ENCODE data around the gene SNAPC4.
"Not testable (repeated sequence)": the region's sequence is repeated elsewhere in the genome, so short reads cannot be mapped to it uniquely, and the experiment has no call there.

Gene SNAPC4

GRCh38 chr9:136358016-136358415 is 42.0 kb downstream of the SNAPC4 start:
- no peak for DNase-seq (ENCODE audit: low read depth in 2 of 2)

- DNase-seq (ENCODE audit: low read depth in 2 of 2) = no peak
Measured at GRCh38 chr9:136357202-136357725, 42.7 kb downstream of the SNAPC4 start.

DNA sequence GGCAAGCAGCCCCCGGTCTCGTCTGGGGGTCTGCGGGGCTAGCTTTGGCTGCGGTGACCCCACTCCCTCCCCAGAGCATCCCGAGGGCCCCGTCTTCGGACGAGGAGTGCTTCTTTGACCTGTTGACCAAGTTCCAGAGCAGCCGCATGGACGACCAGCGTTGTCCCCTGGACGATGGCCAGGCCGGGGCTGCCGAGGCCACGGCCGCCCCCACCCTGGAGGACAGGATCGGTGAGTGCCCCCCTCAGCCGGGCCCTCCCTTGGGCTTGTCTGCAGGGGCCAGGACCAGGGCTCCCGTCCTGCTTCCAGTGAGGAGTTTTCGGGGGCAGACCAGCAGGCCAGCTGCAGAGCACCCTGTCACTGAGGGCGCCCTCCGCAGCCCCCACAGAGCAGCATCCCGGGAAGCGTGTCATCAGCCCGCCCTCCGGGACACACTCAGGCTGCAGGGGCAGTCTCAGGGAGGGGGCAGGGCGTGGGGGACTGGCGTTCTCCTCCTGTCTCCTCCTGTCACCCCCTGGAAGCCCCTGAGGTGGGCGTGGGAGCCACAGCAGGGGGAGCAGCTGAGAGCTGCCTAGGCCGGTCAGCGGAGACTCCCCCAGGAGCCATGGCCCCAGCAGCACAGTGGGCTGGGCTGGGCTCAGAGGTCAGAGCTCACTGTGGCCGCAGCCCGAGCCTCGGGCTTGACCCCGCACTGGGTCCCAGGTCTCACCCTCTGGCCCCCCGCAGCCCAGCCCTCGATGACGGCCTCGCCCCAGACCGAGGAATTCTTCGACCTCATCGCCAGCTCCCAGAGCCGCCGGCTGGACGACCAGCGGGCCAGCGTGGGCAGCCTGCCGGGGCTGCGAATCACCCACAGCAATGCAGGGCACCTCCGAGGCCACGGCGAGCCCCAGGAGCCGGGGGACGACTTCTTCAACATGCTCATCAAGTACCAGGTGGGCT is 44.1 kb downstream of the SNAPC4 start:
- no peak for DNase-seq (ENCODE audit: low read depth in 2 of 2)

GRCh38 chr9:136354592-136355085 is 45.3 kb downstream of the SNAPC4 start:
- no peak for DNase-seq (ENCODE audit: low read depth in 2 of 2)

DNA sequence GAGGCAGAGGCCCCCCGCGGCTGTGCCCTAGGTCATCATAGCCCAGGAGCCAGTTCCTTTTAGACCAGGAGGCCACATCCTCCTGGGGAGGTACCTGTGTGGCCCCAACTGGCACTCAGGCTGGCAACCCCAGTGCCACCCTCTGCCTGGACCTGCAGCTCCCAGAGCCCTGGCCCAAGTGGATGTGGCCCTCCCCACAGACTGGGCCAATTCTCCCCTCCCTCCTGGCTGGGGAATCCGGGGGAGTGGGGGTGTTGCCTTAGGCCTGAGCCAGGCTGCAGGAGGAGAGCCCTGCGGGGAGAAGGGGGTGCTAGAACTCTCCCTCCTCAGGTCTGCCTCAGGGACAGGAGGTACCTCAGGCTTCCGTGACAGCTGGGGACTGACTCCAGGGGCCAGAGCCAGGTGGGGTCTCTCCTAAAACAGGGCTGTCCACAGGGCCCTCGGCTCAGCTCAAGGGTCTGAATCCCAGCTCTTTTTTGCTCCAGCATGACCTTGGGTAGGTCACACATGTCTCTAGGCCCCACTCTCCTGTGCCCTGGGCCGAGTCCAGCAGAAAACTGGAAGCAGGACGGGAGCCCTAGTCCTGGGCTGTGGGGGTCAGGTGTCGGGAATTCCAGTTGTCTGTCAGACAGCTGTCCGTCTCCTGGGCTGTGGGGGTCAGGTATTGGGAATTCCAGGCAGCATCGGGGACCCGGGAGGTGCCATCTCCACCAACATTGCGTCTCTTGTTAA is 46.0 kb downstream of the SNAPC4 start:
- DNase-seq (ENCODE audit: low read depth in 2 of 2) = no peak

DNA sequence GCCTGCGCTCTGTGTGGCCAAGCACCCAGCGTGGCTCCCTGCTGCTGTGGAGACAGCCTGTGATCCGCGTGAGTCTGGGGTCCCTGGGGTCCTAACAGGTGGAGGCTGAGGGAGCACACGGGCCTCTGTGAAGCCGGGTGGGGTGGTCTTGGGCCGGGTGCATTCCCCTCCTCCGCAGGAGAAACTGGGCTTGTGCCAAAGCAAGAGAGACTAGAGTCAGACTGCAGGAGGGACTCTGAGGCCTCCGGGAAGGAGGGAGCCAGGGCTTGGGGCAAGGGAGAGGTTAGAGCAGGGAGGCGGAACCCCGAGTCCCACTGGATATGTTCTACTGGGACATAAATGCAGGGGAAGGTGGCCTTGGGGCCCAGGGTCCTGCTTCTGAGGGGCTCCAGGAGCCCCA is 46.9 kb downstream of the SNAPC4 start:
- no peak for DNase-seq (ENCODE audit: low read depth in 2 of 2)

- no peak for DNase-seq (ENCODE audit: low read depth in 2 of 2)
Measured at GRCh38 chr9:136352682-136353081, 47.3 kb downstream of the SNAPC4 start.

- DNase-seq (ENCODE audit: low read depth in 2 of 2) = not testable (repeated sequence)
Measured at GRCh38 chr9:136351868-136352267, 48.1 kb downstream of the SNAPC4 start.

- DNase-seq (ENCODE audit: low read depth in 2 of 2) = no peak
Measured at GRCh38 chr9:136351252-136351800, 48.6 kb downstream of the SNAPC4 start.

Data from stimulated activated CD8-positive, alpha-beta memory T cell treated with anti-CD3 and anti-CD28 coated beads, Interleukin-2, amount 100 ng/mL, for 48 hours (primary cell).